ENCODE results near the gene BCL2L11.

The BCL2L11 gene

GRCh38 chr2:111143843-111144198 lies 23.1 kb downstream of the BCL2L11 start:
- no peak overlapping the region for H3K4me3 ChIP-seq
- H3K9ac ChIP-seq (ENCODE audit: insufficient read length), result no peak overlapping the region
- no peak for TF ChIP-seq EZH2 (IDR thresholded peaks at IDR 0.05)
- no peak for TF ChIP-seq POLR2AphosphoS5 (IDR thresholded peaks at IDR 0.05; ENCODE audit: borderline replicate concordance, low read depth, low read length)
- no peak for TF ChIP-seq FOXP2 (optimal IDR thresholded peaks at IDR 0.05; ENCODE audit: control extremely low read depth, extremely low read length, insufficient read depth)
- H3K27ac ChIP-seq, result no peak overlapping the region
- no peaks in the 10 kb centered on the region for H3K9me3 ChIP-seq (ENCODE audit: low read depth, low read length)
- no peak for DNase-seq (ENCODE audit: low read depth, low spot score)
- H3K36me3 ChIP-seq (ENCODE audit: insufficient read depth, low read length), result no peaks in the 10 kb centered on the region

GRCh38 chr2:111145103-111145760 lies 24.5 kb downstream of the BCL2L11 start:
- no peak overlapping the region for H3K9ac ChIP-seq (ENCODE audit: insufficient read length)
- TF ChIP-seq EZH2 (IDR thresholded peaks at IDR 0.05) (no peak), FOXP2 (optimal IDR thresholded peaks at IDR 0.05; ENCODE audit: control extremely low read depth, extremely low read length, insufficient read depth) (no peak), POLR2AphosphoS5 (IDR thresholded peaks at IDR 0.05; ENCODE audit: borderline replicate concordance, low read depth, low read length) (no peak)
- H3K27ac ChIP-seq, result no peak overlapping the region
- no peak for DNase-seq (ENCODE audit: low read depth, low spot score)
- no peaks in the 10 kb centered on the region for H3K9me3 ChIP-seq (ENCODE audit: low read depth, low read length)
- no peaks in the 10 kb centered on the region for H3K36me3 ChIP-seq (ENCODE audit: insufficient read depth, low read length)
- H3K4me3 ChIP-seq, result no peak overlapping the region

GRCh38 chr2:111145951-111146350 lies 25.2 kb downstream of the BCL2L11 start:
- Histone ChIP-seq H3K9ac (ENCODE audit: insufficient read length) (no peak overlapping the region), H3K27ac (no peak overlapping the region), H3K4me3 (no peak overlapping the region), H3K36me3 (ENCODE audit: insufficient read depth, low read length) (no peaks in the 10 kb centered on the region), H3K9me3 (ENCODE audit: low read depth, low read length) (no peaks in the 10 kb centered on the region)
- TF ChIP-seq EZH2 (IDR thresholded peaks at IDR 0.05) (no peak), POLR2AphosphoS5 (IDR thresholded peaks at IDR 0.05; ENCODE audit: borderline replicate concordance, low read depth, low read length) (no peak), FOXP2 (optimal IDR thresholded peaks at IDR 0.05; ENCODE audit: control extremely low read depth, extremely low read length, insufficient read depth) (no peak)
- no peak for DNase-seq (ENCODE audit: low read depth, low spot score)

GRCh38 chr2:111148225-111148873 lies 27.6 kb downstream of the BCL2L11 start:
- no peak overlapping the region for H3K4me3 ChIP-seq
- H3K36me3 ChIP-seq (ENCODE audit: insufficient read depth, low read length), result no peaks in the 10 kb centered on the region
- TF ChIP-seq EZH2 (IDR thresholded peaks at IDR 0.05) (no peak), POLR2AphosphoS5 (IDR thresholded peaks at IDR 0.05; ENCODE audit: borderline replicate concordance, low read depth, low read length) (no peak), FOXP2 (optimal IDR thresholded peaks at IDR 0.05; ENCODE audit: control extremely low read depth, extremely low read length, insufficient read depth) (no peak)
- 0 out of 2 replicates have a peak overlapping the region, but pooled peaks have one; percentile 7 for H3K27ac ChIP-seq
- H3K9ac ChIP-seq (ENCODE audit: insufficient read length), result no peak overlapping the region
- H3K9me3 ChIP-seq (ENCODE audit: low read depth, low read length), result no peaks in the 10 kb centered on the region
- no peak for DNase-seq (ENCODE audit: low read depth, low spot score)

GRCh38 chr2:111148925-111149324 lies 28.2 kb downstream of the BCL2L11 start:
- DNase-seq (ENCODE audit: low read depth, low spot score), result no peak
- H3K4me3 ChIP-seq, result no peak overlapping the region
- H3K9me3 ChIP-seq (ENCODE audit: low read depth, low read length), result no peaks in the 10 kb centered on the region
- no peak for TF ChIP-seq FOXP2 (optimal IDR thresholded peaks at IDR 0.05; ENCODE audit: control extremely low read depth, extremely low read length, insufficient read depth)
- no peak for TF ChIP-seq POLR2AphosphoS5 (IDR thresholded peaks at IDR 0.05; ENCODE audit: borderline replicate concordance, low read depth, low read length)
- no peak for TF ChIP-seq EZH2 (IDR thresholded peaks at IDR 0.05)
- no peaks in the 10 kb centered on the region for H3K36me3 ChIP-seq (ENCODE audit: insufficient read depth, low read length)
- no peak overlapping the region for H3K9ac ChIP-seq (ENCODE audit: insufficient read length)
- H3K27ac ChIP-seq, result 0 out of 2 replicates have a peak overlapping the region, but pooled peaks have one; percentile 7

GRCh38 chr2:111149882-111150455 lies 29.3 kb downstream of the BCL2L11 start:
- Histone ChIP-seq H3K9me3 (ENCODE audit: low read depth, low read length) (no peaks in the 10 kb centered on the region), H3K27ac (no peak overlapping the region), H3K4me3 (no peak overlapping the region), H3K36me3 (ENCODE audit: insufficient read depth, low read length) (no peaks in the 10 kb centered on the region), H3K9ac (ENCODE audit: insufficient read length) (no peak overlapping the region)
- no peak for DNase-seq (ENCODE audit: low read depth, low spot score)
- TF ChIP-seq FOXP2 (optimal IDR thresholded peaks at IDR 0.05; ENCODE audit: control extremely low read depth, extremely low read length, insufficient read depth), result no peak
- TF ChIP-seq EZH2 (IDR thresholded peaks at IDR 0.05), result no peak
- no peak for TF ChIP-seq POLR2AphosphoS5 (IDR thresholded peaks at IDR 0.05; ENCODE audit: borderline replicate concordance, low read depth, low read length)

GRCh38 chr2:111154758-111155157 lies 34.0 kb downstream of the BCL2L11 start:
- no peaks in the 10 kb centered on the region for H3K9me3 ChIP-seq (ENCODE audit: low read depth, low read length)
- no peak for TF ChIP-seq POLR2AphosphoS5 (IDR thresholded peaks at IDR 0.05; ENCODE audit: borderline replicate concordance, low read depth, low read length)
- no peak for TF ChIP-seq FOXP2 (optimal IDR thresholded peaks at IDR 0.05; ENCODE audit: control extremely low read depth, extremely low read length, insufficient read depth)
- no peak for TF ChIP-seq EZH2 (IDR thresholded peaks at IDR 0.05)
- H3K9ac ChIP-seq (ENCODE audit: insufficient read length), result no peak overlapping the region
- H3K27ac ChIP-seq, result no peak overlapping the region
- H3K4me3 ChIP-seq, result no peak overlapping the region
- H3K36me3 ChIP-seq (ENCODE audit: insufficient read depth, low read length), result no peaks in the 10 kb centered on the region
- DNase-seq (ENCODE audit: low read depth, low spot score), result no peak

GRCh38 chr2:111155610-111156009 lies 34.9 kb downstream of the BCL2L11 start:
- Histone ChIP-seq H3K9ac (ENCODE audit: insufficient read length) (no peak overlapping the region), H3K27ac (no peak overlapping the region), H3K36me3 (ENCODE audit: insufficient read depth, low read length) (no peaks in the 10 kb centered on the region), H3K4me3 (no peak overlapping the region), H3K9me3 (ENCODE audit: low read depth, low read length) (no peaks in the 10 kb centered on the region)
- no peak for DNase-seq (ENCODE audit: low read depth, low spot score)
- TF ChIP-seq POLR2AphosphoS5 (IDR thresholded peaks at IDR 0.05; ENCODE audit: borderline replicate concordance, low read depth, low read length), result no peak
- TF ChIP-seq EZH2 (IDR thresholded peaks at IDR 0.05), result no peak
- no peak for TF ChIP-seq FOXP2 (optimal IDR thresholded peaks at IDR 0.05; ENCODE audit: control extremely low read depth, extremely low read length, insufficient read depth)
